Ovary (tissue), 9 donors: ENCODE results near the gene TTC13. TPM values are rescaled to one million over a fixed set of nuclear protein-coding genes. Genes with fewer than 3 reads are reported as not detected.

Source experiments
- DNase-seq, 5 donors: peaks; one replicate each; pipeline ENCODE4 v3.0.0-alpha.2; 2019 to 2020
- H3K27ac ChIP-seq, 2 donors: fragments of 200-600 bp; one replicate each; pipeline versions ENCODE4 v1.5.1 to v1.8.0; 2019 to 2022
- H3K27me3 ChIP-seq: fragments of 200-600 bp; one replicate; pipeline ENCODE4 v1.8.0; 2022
- H3K36me3 ChIP-seq: fragments of 200-600 bp; sonication (generic); one replicate; pipeline ENCODE4 v1.5.1; 2019
- H3K4me1 ChIP-seq: one replicate; pipeline ENCODE4 v1.8.1; 2013; ENCODE audit warnings: mild to moderate bottlenecking, moderate library complexity; ENCODE audit not compliant: insufficient read depth
- H3K4me3 ChIP-seq: fragments of 200-600 bp; sonication (generic); one replicate; pipeline ENCODE4 v1.5.1; 2017
- H3K9me3 ChIP-seq, 2 donors: fragments of 200-600 bp in 1 of 2; sonication (generic) in 1 of 2; one replicate each; pipeline versions ENCODE4 v1.5.1 to v1.8.1; 2013 to 2019; ENCODE audit warnings: mild to moderate bottlenecking in 1 of 2, moderate library complexity in 1 of 2
- EP300 ChIP-seq: sonication (generic); formaldehyde crosslinking; IDR thresholded peaks from one replicate; pipeline ENCODE4 v1.6.1; 2017; ENCODE audit warnings: antibody characterized with exemption
- POLR2A ChIP-seq: fragments of 450-650 bp; IDR thresholded peaks from one replicate; pipeline ENCODE4 v1.6.1; 2017; ENCODE audit warnings: antibody characterized with exemption, mild to moderate bottlenecking, moderate library complexity
- WGBS, 3 donors: extraction: QIAGEN DNeasy Blood & Tissue Kit in 1 of 3; methylation state at CpG; one replicate each; pipeline versions ENCODE4 v1.1.5 to v1.1.7; 2013 to 2017; 5-methylcytosine and 5-hydroxymethylcytosine counted together
- intact Hi-C, 4 donors: fragments of 100-400 bp; cut with DNase I; formaldehyde crosslinking; loops; one replicate each; pipeline versions ENCODE4 v1.11.0 to v1.15.1; 2022 to 2023
- polyA plus RNA-seq, 2 donors: library from polyadenylated mRNA; stranded (reverse); fragments of 200-250 nt in 1 of 2; fragments of 350-450 nt in 1 of 2; fragmentation: Illumina TruSeq in 1 of 2; extraction: RNeasy Lipid Tissue Mini Kit (QIAGEN cat#74804) in 1 of 2; gene quantifications; one replicate each; pipeline ENCODE4 v1.2.3, GENCODE V29; 2013 to 2014
- total RNA-seq, 7 donors: library from RNA; depleted of rRNA in 2 of 7; stranded (reverse); fragments of >200 nt in 2 of 7; fragmentation: NEBNext Ultra II Directional in 3 of 7; extraction: Animal tissue kit (Norgen Biotek cat#: 25700) in 3 of 7; gene quantifications; one replicate each; pipeline versions ENCODE4 v1.1.0 to v1.2.4, GENCODE V29; 2016 to 2023
- TF ChIP-seq, protein P1 (sequence below), 3 donors: fragments of 450-650 bp in 2 of 3; fragments of 200-600 bp in 1 of 3; IDR thresholded peaks; one replicate each; pipeline versions ENCODE4 v1.5.1 to v1.8.0; 2016 to 2022; ENCODE audit warnings: antibody characterized with exemption in 3 of 3, mild to moderate bottlenecking in 1 of 3
- donor health status: DM: no; HTN: no; CAD: no; lungs with moderate emphysema.
- donor health status: DM: no; HTN: no; CAD: no.
- donor health status: Bipolar disorder and iron deficiency.
- donor health status: DM: yes; HTN: yes; CAD: no.
- donor health status: DM: no; HTN: no; CAD: no.
- donor health status: DM: yes; HTN: yes; CAD: no.

Gene TTC13
- total and polyA plus RNA-seq, 9 donors = 4.2 to 16.5 (median 10.8) TPM

DNA sequence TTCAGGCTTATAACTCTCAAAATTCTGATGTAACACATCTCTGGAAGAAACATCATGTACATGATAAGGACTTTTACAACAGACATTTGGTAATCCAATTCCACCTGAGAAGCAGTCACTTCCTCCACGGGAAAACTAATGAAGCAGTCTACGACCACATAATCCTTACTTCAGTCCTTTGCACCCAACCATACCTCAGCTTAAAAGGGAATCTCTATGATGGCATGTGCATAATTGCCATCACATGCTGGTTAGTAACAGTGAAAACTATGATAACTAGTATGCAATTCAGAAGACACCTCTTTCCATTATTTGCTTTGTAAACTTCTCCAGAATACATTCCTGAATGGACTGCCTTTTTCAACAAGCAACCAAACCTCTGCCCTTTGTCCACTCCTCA, 53.1 kb downstream of the TTC13 start:
- Histone ChIP-seq H3K36me3 (no peaks in the 10 kb centered on the region), H3K9me3 (no peaks in the 10 kb centered on the region), H3K27ac (no peak overlapping the region), H3K4me3 (no peak overlapping the region), H3K4me1 (peaks cover 1% of the 10 kb centered on the region), H3K27me3 (no peaks in the 10 kb centered on the region)
- intact Hi-C loops = no loop called here
- TF ChIP-seq POLR2A (no peak), EP300 (no peak)
- TF ChIP-seq, protein P1, sequence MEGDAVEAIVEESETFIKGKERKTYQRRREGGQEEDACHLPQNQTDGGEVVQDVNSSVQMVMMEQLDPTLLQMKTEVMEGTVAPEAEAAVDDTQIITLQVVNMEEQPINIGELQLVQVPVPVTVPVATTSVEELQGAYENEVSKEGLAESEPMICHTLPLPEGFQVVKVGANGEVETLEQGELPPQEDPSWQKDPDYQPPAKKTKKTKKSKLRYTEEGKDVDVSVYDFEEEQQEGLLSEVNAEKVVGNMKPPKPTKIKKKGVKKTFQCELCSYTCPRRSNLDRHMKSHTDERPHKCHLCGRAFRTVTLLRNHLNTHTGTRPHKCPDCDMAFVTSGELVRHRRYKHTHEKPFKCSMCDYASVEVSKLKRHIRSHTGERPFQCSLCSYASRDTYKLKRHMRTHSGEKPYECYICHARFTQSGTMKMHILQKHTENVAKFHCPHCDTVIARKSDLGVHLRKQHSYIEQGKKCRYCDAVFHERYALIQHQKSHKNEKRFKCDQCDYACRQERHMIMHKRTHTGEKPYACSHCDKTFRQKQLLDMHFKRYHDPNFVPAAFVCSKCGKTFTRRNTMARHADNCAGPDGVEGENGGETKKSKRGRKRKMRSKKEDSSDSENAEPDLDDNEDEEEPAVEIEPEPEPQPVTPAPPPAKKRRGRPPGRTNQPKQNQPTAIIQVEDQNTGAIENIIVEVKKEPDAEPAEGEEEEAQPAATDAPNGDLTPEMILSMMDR (IDR thresholded peaks at IDR 0.05) = no peak
- 86 to 93% (median 91%) methylated on average over 2 of the region's 2 CpGs for WGBS, 3 donors
- no peak for DNase-seq

DNA sequence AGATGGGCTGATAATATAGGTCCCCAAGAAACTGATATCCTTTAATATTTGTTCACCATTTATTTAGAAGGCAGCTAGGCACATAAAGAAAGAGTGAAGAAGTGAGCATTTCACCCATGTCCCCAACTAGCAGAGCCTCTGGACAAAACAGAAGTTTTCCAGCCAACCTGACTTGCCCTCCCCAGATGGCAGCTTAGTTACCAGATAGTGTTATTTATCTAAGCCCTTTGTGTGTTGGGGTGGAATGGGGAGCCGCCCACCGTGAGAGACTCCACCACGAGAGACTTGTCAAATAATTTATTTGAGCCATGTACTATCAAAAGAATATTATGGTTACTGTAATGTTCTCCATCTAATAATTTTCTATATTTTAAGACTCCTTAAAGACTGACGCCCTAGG, 55.5 kb downstream of the TTC13 start:
- intact Hi-C loops = no loop called here
- Histone ChIP-seq H3K36me3 (no peaks in the 10 kb centered on the region), H3K27me3 (no peaks in the 10 kb centered on the region), H3K4me1 (peaks cover 1% of the 10 kb centered on the region), H3K9me3 (no peaks in the 10 kb centered on the region), H3K4me3 (no peak overlapping the region), H3K27ac (no peak overlapping the region)
- DNase-seq = no peak
- 91 to 93% (median 92%) methylated on average over 4 of the region's 4 CpGs for WGBS, 3 donors
- TF ChIP-seq, protein P1 (IDR thresholded peaks at IDR 0.05) = no peak
- TF ChIP-seq POLR2A (no peak), EP300 (no peak)

DNA sequence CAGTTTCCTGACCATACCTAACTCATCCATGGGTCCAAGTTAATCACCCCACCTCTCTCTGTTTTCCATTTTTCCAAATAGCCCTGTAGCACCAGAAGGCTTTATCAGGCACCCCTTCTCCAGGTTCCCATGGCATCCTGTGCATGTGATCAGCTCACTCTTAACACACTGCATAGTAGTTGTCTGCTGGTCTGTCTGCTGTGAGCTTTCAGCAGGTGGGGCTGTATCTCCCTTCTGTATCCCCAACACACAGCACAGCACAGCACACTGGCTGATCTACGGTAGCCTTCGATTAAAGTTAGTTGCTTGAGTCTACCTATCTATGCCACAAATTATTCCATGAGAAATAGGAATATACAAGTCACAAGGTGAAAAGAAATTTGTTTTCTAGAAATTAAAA, 56.0 kb downstream of the TTC13 start:
- Histone ChIP-seq H3K4me3 (no peak overlapping the region), H3K4me1 (peaks cover 1% of the 10 kb centered on the region), H3K36me3 (no peaks in the 10 kb centered on the region), H3K27me3 (no peaks in the 10 kb centered on the region), H3K27ac (no peak overlapping the region), H3K9me3 (no peaks in the 10 kb centered on the region)
- 83 to 88% (median 86%) methylated on average over 2 of the region's 2 CpGs for WGBS, 3 donors
- TF ChIP-seq EP300 (no peak), POLR2A (no peak)
- TF ChIP-seq, protein P1 (IDR thresholded peaks at IDR 0.05) = no peak
- no peak for DNase-seq
- intact Hi-C loops = no loop called here

DNA sequence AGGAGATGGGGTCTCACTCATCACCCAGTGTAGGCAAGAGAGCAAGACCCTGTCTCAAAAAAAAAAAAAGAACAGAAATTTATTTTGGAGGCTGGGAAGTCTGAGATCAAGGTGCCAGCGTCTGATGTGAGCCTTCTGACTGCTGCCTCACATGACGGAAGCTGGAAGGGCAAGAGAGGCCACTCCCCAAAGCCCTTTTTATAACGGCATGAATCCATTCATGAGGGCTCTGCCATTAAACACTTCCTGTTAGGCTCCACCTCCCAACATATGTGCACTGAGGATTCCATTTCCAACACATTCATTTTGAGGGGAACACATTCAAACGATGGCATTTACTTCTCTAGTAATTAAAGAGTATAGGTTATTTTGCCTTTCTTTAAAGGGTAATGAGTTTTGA, 59.5 kb downstream of the TTC13 start:
- Histone ChIP-seq H3K36me3 (no peaks in the 10 kb centered on the region), H3K4me3 (no peak overlapping the region), H3K27ac (no peak overlapping the region), H3K9me3 (no peaks in the 10 kb centered on the region), H3K4me1 (peaks cover 1% of the 10 kb centered on the region), H3K27me3 (no peaks in the 10 kb centered on the region)
- DNase-seq = no peak
- 62 to 70% (median 63%) methylated on average over 4 of the region's 4 CpGs for WGBS, 3 donors
- TF ChIP-seq, protein P1 (IDR thresholded peaks at IDR 0.05) = no peak
- TF ChIP-seq EP300 = no peak
- no peak for TF ChIP-seq POLR2A
- intact Hi-C loops = loop anchor here (5.0 to 10.0 kb wide), 2 partner anchors 122 to 296 kb away; no protein-coding TSS in a partner anchor
